A549 (cell line): Measurements from ENCODE around the gene CEMIP2. TPM values are rescaled to one million over a fixed set of nuclear protein-coding genes. Genes with fewer than 3 reads are reported as not detected.

Experiments
- ATAC-seq, 2 experiments: fragments of 200-7000 bp in 1 of 2; fragments of >200 bp in 1 of 2; cut with Nextera tagmentation in 1 of 2; cut with Tn5 transposase in 1 of 2; 3 replicates each; pipeline versions ENCODE4 v1.8.0 to v1.9.1; 2018 to 2020; ENCODE audit warnings: mild to moderate bottlenecking in 1 of 2, moderate library complexity in 1 of 2
- CTCF ChIA-PET: fragments of 300-600 bp; sonication (Branson Sonifier 250); formaldehyde crosslinking; extraction: SDS; loops from one replicate; lab custom pipeline; 2021; ENCODE audit warnings: antibody characterized with exemption, inconsistent platforms; lab: Yijun Ruan, JAX
- POLR2A ChIA-PET: fragments of 350-600 bp; formaldehyde crosslinking; extraction: SDS; loops from one replicate; lab custom pipeline; 2021; ENCODE audit warnings: antibody characterized with exemption, inconsistent platforms; lab: Yijun Ruan, JAX
- DNase-seq, 2 experiments: peaks; one replicate each; pipeline versions ENCODE4 v3.0.0 to v3.0.0-alpha.2; 2011 to 2016; ENCODE audit warnings: low read depth in 1 of 2, low spot score in 1 of 2
- FAIRE-seq: peaks from 2 replicates; lab custom pipeline; 2011; peaks lifted over from hg19 to GRCh38; lab: Jason Lieb, UNC
- H3K27ac ChIP-seq, 2 experiments: fragments of >200 bp; sonication (Bioruptor Twin); formaldehyde crosslinking; 3 replicates each; pipeline ENCODE4 v1.5.1; 2016 to 2017
- H3K4me1 ChIP-seq: fragments of >200 bp; sonication (Bioruptor Twin); formaldehyde crosslinking; 3 replicates; pipeline ENCODE4 v1.6.1; 2016
- H3K4me2 ChIP-seq: fragments of >200 bp; sonication (Bioruptor Twin); formaldehyde crosslinking; 3 replicates; pipeline ENCODE4 v1.6.1; 2016
- H3K4me3 ChIP-seq: fragments of >200 bp; sonication (Bioruptor Twin); formaldehyde crosslinking; 3 replicates; pipeline ENCODE4 v1.5.1; 2016
- H3K9me3 ChIP-seq: fragments of >200 bp; sonication (Bioruptor Twin); formaldehyde crosslinking; 3 replicates; pipeline ENCODE4 v1.6.1; 2016
- CBX2 ChIP-seq: fragments of 200-600 bp; sonication (generic); IDR thresholded peaks from 2 replicates; pipeline ENCODE4 v1.6.1; 2016; ENCODE audit warnings: low read depth, mild to moderate bottlenecking, borderline replicate concordance
- CEBPB ChIP-seq, 2 experiments: fragments of >200 bp in 1 of 2; sonication (Bioruptor Twin) in 1 of 2; formaldehyde crosslinking in 1 of 2; IDR thresholded peaks; 2 replicates each; pipeline ENCODE4 v1.6.1; 2012 to 2016
- CHD2 ChIP-seq: fragments of 150-350 bp; IDR thresholded peaks from 2 replicates; pipeline ENCODE4 v1.6.1; 2014; ENCODE audit warnings: low read length; ENCODE audit not compliant: partially characterized antibody
- EHF ChIP-seq: fragments of 250-450 bp; sonication (Bioruptor Pico); IDR thresholded peaks from 2 replicates; pipeline ENCODE4 v1.5.0; 2020; ENCODE audit warnings: mild to moderate bottlenecking
- ELK1 ChIP-seq: fragments of 150-350 bp; IDR thresholded peaks from 2 replicates; pipeline ENCODE4 v1.6.1; 2014; ENCODE audit warnings: low read depth, mild to moderate bottlenecking, low read length
- ESRRA ChIP-seq: fragments of 150-350 bp; IDR thresholded peaks from 2 replicates; pipeline ENCODE4 v1.6.1; 2014; ENCODE audit warnings: mild to moderate bottlenecking, low read length, borderline replicate concordance
- HEYL ChIP-seq: fragments of 250-450 bp; sonication (Bioruptor Pico); IDR thresholded peaks from 2 replicates; pipeline ENCODE4 v1.8.0; 2021; ENCODE audit warnings: mild to moderate bottlenecking, moderate library complexity
- HMGXB4 ChIP-seq: fragments of 250-450 bp; sonication (Bioruptor Pico); IDR thresholded peaks from 2 replicates; pipeline ENCODE4 v1.5.0; 2021; ENCODE audit warnings: mild to moderate bottlenecking, moderate library complexity, borderline replicate concordance
- JUN ChIP-seq, 2 experiments: fragments of >200 bp; sonication (Bioruptor Twin); formaldehyde crosslinking; IDR thresholded peaks; 2 replicates in 1 of 2; 3 replicates in 1 of 2; pipeline ENCODE4 v1.6.1; 2016 to 2017
- JUNB ChIP-seq: fragments of >200 bp; sonication (Bioruptor Twin); formaldehyde crosslinking; IDR thresholded peaks from 2 replicates; pipeline ENCODE4 v1.6.1; 2016
- MAFK ChIP-seq: fragments of 450-650 bp; IDR thresholded peaks from 2 replicates; pipeline ENCODE4 v1.6.1; 2014; ENCODE audit not compliant: partially characterized antibody
- MAX ChIP-seq: IDR thresholded peaks from 2 replicates; pipeline ENCODE4 v1.6.1; 2012
- PBX3 ChIP-seq: IDR thresholded peaks from 2 replicates; pipeline ENCODE4 v1.6.1; 2012
- PHF8 ChIP-seq: fragments of 200-600 bp; sonication (generic); IDR thresholded peaks from 2 replicates; pipeline ENCODE4 v1.6.1; 2016; ENCODE audit warnings: low read depth, mild to moderate bottlenecking, antibody characterized with exemption, moderate library complexity, borderline replicate concordance
- RCOR1 ChIP-seq: fragments of 150-350 bp; IDR thresholded peaks from 2 replicates; pipeline ENCODE4 v1.6.1; 2014; ENCODE audit warnings: antibody characterized with exemption, low read length, low read depth
- REST ChIP-seq: fragments of 200-600 bp; sonication (generic); IDR thresholded peaks from 2 replicates; pipeline ENCODE4 v1.6.1; 2016; ENCODE audit warnings: antibody characterized with exemption, mild to moderate bottlenecking, moderate library complexity
- RNF2 ChIP-seq: fragments of 200-600 bp; sonication (generic); IDR thresholded peaks from 2 replicates; pipeline ENCODE4 v1.6.1; 2016; ENCODE audit warnings: low read depth, mild to moderate bottlenecking, antibody characterized with exemption, moderate library complexity, borderline replicate concordance
- SMC3 ChIP-seq: fragments of >200 bp; sonication (Bioruptor Twin); formaldehyde crosslinking; IDR thresholded peaks from 3 replicates; pipeline ENCODE4 v1.6.1; 2018; ENCODE audit warnings: inconsistent platforms
- SREBF2 ChIP-seq: fragments of 450-650 bp; IDR thresholded peaks from 2 replicates; pipeline ENCODE4 v1.6.1; 2014; ENCODE audit warnings: mild to moderate bottlenecking, moderate library complexity
- TFCP2L1 ChIP-seq: fragments of 250-450 bp; sonication (Bioruptor Pico); IDR thresholded peaks from 2 replicates; pipeline ENCODE4 v1.5.0; 2021; ENCODE audit warnings: mild to moderate bottlenecking
- WGBS: methylation state at CpG from one replicate; pipeline ENCODE4 v1.1.6; 2017; ENCODE audit errors: missing lambda C conversion rate; 5-methylcytosine and 5-hydroxymethylcytosine counted together
- polyA plus RNA-seq, 4 experiments: library from polyadenylated mRNA; depleted of rRNA in 3 of 4; stranded (reverse); fragments of >200 nt; fragmentation: RNase III in 1 of 4; extraction: RNeasy Plus Mini Kit Qiagen cat#74134 plus additional on column Dnase treatment in 1 of 4; gene quantifications; 2 replicates in 3 of 4; 3 replicates in 1 of 4; pipeline ENCODE4 v1.2.3, GENCODE V29; 2011 to 2017

The CEMIP2 gene
- polyA plus RNA-seq, 2 of the 4 experiments (the other 2 are of a cell fraction) = 146 to 161 TPM

GRCh38 chr9:71678999-71679398 lies 89.3 kb downstream of the CEMIP2 start:
- WGBS = 33% methylated on average over 3 of the region's 3 CpGs
- Histone ChIP-seq H3K4me2 (peak overlapping the region; percentile 85), H3K27ac (peak overlapping the region; percentile 93 to 94), H3K4me3 (no peak overlapping the region; the same call in 2 of the 3 replicates), H3K4me1 (peaks cover 87% of the 10 kb centered on the region), H3K9me3 (peaks cover 4% of the 10 kb centered on the region; the same call in 1 of the 3 replicates)
- CTCF ChIA-PET = interaction anchor here (0.6 to 1.6 kb wide), 5 partner anchors 31 to 152 kb away, joined by 3 to 5 read pairs (median 3); no protein-coding TSS in a partner anchor
- DNase-seq = no peak
- TF ChIP-seq ELK1 (no peak), PBX3 (no peak), CEBPB (IDR thresholded peaks at IDR 0.05) (0 out of 4 replicates have a peak, but pooled peaks have one; percentile 16 to 26), JUN (IDR thresholded peaks at IDR 0.05) (0 out of 5 replicates have a peak, but pooled peaks of 1 of the 2 experiments have one; percentile 12)
- TF ChIP-seq, all 56 proteins: peak for 2
- ATAC-seq (no peak), FAIRE-seq (no peak)
- POLR2A ChIA-PET = interaction anchor here (0.6 kb wide), 1 partner anchor 346 kb away, joined by 3 read pairs; no protein-coding TSS in a partner anchor

- peaks cover 69% of the 10 kb centered on the region for H3K4me1 ChIP-seq
- H3K27ac ChIP-seq = peak overlapping the region; percentile 93 to 94
- TF ChIP-seq JUNB = no peak
- no peak for TF ChIP-seq SREBF2
- TF ChIP-seq MAFK = no peak
- no peak for TF ChIP-seq MAX
- no peak for TF ChIP-seq JUN (IDR thresholded peaks at IDR 0.05)
- TF ChIP-seq CHD2 = no peak
- no peak for TF ChIP-seq TFCP2L1 (CRISPR knock-in tag)
- TF ChIP-seq RCOR1 = no peak
- no peak for TF ChIP-seq HMGXB4
- TF ChIP-seq PHF8 = no peak
- no peak for TF ChIP-seq CBX2
- TF ChIP-seq CEBPB (IDR thresholded peaks at IDR 0.05) = no peak
- no peak for TF ChIP-seq RNF2
- TF ChIP-seq EHF (CRISPR knock-in tag) = no peak
- no peak for TF ChIP-seq ESRRA
- no peak for TF ChIP-seq HEYL (CRISPR knock-in tag)
- no peak for TF ChIP-seq REST
- TF ChIP-seq ELK1 = no peak
- TF ChIP-seq SMC3 = no peak
These were observed 91.1 kb downstream of the CEMIP2 start for GRCh38 chr9:71677209-71677608.

More at GRCh38 chr9:71677209-71677608, 91.1 kb downstream of the CEMIP2 start:
- ChIA-PET POLR2A (no interaction called here), CTCF (interaction anchor here (0.7 to 1.4 kb wide), 2 partner anchors 72 to 116 kb away, joined by 3 read pairs; no protein-coding TSS in a partner anchor)
- no peak for FAIRE-seq
- no peak for ATAC-seq
- Histone ChIP-seq H3K9me3 (peaks cover 4% of the 10 kb centered on the region; the same call in 1 of the 3 replicates), H3K4me2 (peak overlapping the region; percentile 85), H3K4me3 (no peak overlapping the region)
- no peak for DNase-seq
- WGBS = 94% methylated on average over 1 of the region's 1 CpG
